ENCODE results near the gene PUS1. TPM values are rescaled to one million over a fixed set of nuclear protein-coding genes. Genes with fewer than 3 reads are reported as not detected.

PUS1 gene
- polyA plus RNA-seq, 1 donor from 2014 or later: 14.3 TPM

- H3K9ac ChIP-seq (ENCODE audit: low read length): no peak overlapping the region
- H3K27ac ChIP-seq (ENCODE audit: low read length): no peak overlapping the region
- TF ChIP-seq CTCF (IDR thresholded peaks at IDR 0.05; ENCODE audit: poor library complexity, severe bottlenecking): no peak
- no peak for TF ChIP-seq RAD21 (conservative IDR thresholded peaks at IDR 0.05)
- TF ChIP-seq REST (IDR thresholded peaks at IDR 0.05; ENCODE audit: borderline replicate concordance): no peak
- TF ChIP-seq MXI1 (conservative IDR thresholded peaks at IDR 0.05; ENCODE audit: poor library complexity, severe bottlenecking): no peak
- no peak for TF ChIP-seq TAF1 (IDR thresholded peaks at IDR 0.05; ENCODE audit: low read depth)
- TF ChIP-seq SMC3 (conservative IDR thresholded peaks at IDR 0.05; ENCODE audit: poor library complexity): no peak
- no peak for TF ChIP-seq POLR2AphosphoS5 (IDR thresholded peaks at IDR 0.05)
- no peak for TF ChIP-seq EP300 (conservative IDR thresholded peaks at IDR 0.05; ENCODE audit: poor library complexity, severe bottlenecking)
- no peak for TF ChIP-seq EZH2 (IDR thresholded peaks at IDR 0.05; ENCODE audit: borderline replicate concordance, insufficient read depth, low read length, poor library complexity, severe bottlenecking)
Measured at GRCh38 chr12:131983026-131983425, 54.0 kb downstream of the PUS1 start.

DNA sequence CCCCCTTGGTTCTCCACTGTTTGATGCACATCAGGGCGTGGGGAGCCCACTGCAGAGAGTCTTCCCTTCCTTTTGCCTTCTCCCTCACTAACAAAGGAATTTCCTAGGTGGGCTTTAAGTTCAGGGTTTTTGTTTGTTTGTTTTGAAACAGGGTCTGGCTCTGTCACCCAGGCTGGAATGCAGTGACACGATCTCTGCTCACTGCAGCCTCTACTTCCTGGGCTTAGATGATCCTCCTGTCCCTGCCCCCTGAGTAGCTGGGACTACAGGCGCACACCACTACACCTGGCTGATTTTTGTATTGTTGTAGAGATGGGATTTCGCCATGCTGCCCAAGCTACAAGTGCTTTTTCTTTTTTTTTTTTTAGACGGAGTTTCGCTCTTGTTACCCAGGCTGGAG, 54.5 kb downstream of the PUS1 start:
- Histone ChIP-seq H3K27ac (ENCODE audit: low read length) (no peak overlapping the region), H2AFZ (ENCODE audit: low read depth, low read length) (no peak overlapping the region), H3K36me3 (ENCODE audit: insufficient read depth, low read length) (peaks cover 7% of the 10 kb centered on the region), H3K79me2 (replicated peaks; ENCODE audit: insufficient read depth, low read length) (no peaks in the 10 kb centered on the region), H3K9me2 (ENCODE audit: insufficient read depth, low read length) (no peaks in the 10 kb centered on the region), H3F3A (ENCODE audit: insufficient read depth, low read length, poor library complexity, severe bottlenecking) (no peaks in the 10 kb centered on the region), H4K20me1 (ENCODE audit: insufficient read depth) (no peaks in the 10 kb centered on the region), H3K4me3 (ENCODE audit: low read length) (no peak overlapping the region), H3K27me3 (ENCODE audit: insufficient read depth, low read depth, low read length) (no peaks in the 10 kb centered on the region), H3K4me2 (ENCODE audit: low read length) (no peak overlapping the region), H3K9ac (ENCODE audit: low read length) (no peak overlapping the region), H3K9me3 (ENCODE audit: low read length) (no peaks in the 10 kb centered on the region)
- TF ChIP-seq REST (IDR thresholded peaks at IDR 0.05; ENCODE audit: borderline replicate concordance) (no peak), RAD21 (conservative IDR thresholded peaks at IDR 0.05) (no peak), EP300 (conservative IDR thresholded peaks at IDR 0.05; ENCODE audit: poor library complexity, severe bottlenecking) (no peak), TAF1 (IDR thresholded peaks at IDR 0.05; ENCODE audit: low read depth) (no peak), EZH2 (IDR thresholded peaks at IDR 0.05; ENCODE audit: borderline replicate concordance, insufficient read depth, low read length, poor library complexity, severe bottlenecking) (no peak), CTCF (IDR thresholded peaks at IDR 0.05; ENCODE audit: poor library complexity, severe bottlenecking) (no peak), MXI1 (conservative IDR thresholded peaks at IDR 0.05; ENCODE audit: poor library complexity, severe bottlenecking) (no peak)

More at GRCh38 chr12:131983026-131983425, 54.0 kb downstream of the PUS1 start:
- H3K4me2 ChIP-seq (ENCODE audit: low read length): no peak overlapping the region
- no peaks in the 10 kb centered on the region for H3K79me2 ChIP-seq (replicated peaks; ENCODE audit: insufficient read depth, low read length)
- H3K27me3 ChIP-seq (ENCODE audit: insufficient read depth, low read depth, low read length): no peaks in the 10 kb centered on the region
- no peak overlapping the region for H3K4me3 ChIP-seq (ENCODE audit: low read length)
- no peaks in the 10 kb centered on the region for H3K9me2 ChIP-seq (ENCODE audit: insufficient read depth, low read length)
- H2AFZ ChIP-seq (ENCODE audit: low read depth, low read length): no peak overlapping the region
- H3K36me3 ChIP-seq (ENCODE audit: insufficient read depth, low read length): peaks cover 7% of the 10 kb centered on the region
- no peaks in the 10 kb centered on the region for H3K9me3 ChIP-seq (ENCODE audit: low read length)
- H3F3A ChIP-seq (ENCODE audit: insufficient read depth, low read length, poor library complexity, severe bottlenecking): no peaks in the 10 kb centered on the region
- H4K20me1 ChIP-seq (ENCODE audit: insufficient read depth): no peaks in the 10 kb centered on the region
